ENCODE measurements around the gene CPN2. TPM values are rescaled to one million over a fixed set of nuclear protein-coding genes. Genes with fewer than 3 reads are reported as not detected.
A peak's percentile ranks its signal among the peaks of the same experiment; 100 is the strongest.

The CPN2 gene
- total RNA-seq, 1 donor = not detected

DNA sequence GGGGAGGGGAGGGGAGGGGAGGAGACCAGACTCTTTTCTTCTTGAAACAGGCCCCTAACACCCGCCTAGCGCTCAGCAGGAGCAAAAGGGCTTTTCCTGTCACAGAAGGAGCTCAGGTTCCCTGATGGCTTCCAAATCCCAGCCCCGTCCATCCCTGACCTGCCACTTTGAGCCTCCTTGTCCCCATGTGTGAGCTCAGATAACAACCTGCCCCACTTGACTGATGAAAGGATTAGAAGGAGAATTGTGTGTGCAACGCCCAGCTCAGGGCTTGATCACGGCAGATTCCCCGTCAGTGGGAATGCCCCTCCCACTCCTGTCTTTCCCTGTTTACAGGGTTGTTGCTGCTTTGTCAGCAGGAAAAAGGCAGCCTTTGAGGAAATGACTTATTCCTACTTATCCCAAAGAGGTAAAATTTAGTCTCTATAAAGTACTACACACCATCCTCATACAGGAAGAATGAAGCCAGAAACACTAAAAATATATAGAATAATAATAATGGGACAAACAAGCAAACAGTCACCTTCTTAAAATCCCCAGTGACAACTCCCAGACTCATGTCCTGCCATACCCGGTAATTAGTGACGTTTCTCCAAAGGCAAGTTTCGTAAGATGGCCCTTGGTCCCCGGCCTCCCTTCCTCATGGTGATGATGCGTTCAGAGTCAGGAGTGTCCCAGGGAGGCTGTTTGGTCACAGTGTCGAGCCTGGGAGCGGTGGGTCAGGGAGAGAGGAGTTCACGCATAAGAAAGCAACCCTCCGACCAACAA lies 24.5 kb upstream of the CPN2 start:
- no peak for DNase-seq (ENCODE audit: low read depth)
- TF ChIP-seq, protein P1, sequence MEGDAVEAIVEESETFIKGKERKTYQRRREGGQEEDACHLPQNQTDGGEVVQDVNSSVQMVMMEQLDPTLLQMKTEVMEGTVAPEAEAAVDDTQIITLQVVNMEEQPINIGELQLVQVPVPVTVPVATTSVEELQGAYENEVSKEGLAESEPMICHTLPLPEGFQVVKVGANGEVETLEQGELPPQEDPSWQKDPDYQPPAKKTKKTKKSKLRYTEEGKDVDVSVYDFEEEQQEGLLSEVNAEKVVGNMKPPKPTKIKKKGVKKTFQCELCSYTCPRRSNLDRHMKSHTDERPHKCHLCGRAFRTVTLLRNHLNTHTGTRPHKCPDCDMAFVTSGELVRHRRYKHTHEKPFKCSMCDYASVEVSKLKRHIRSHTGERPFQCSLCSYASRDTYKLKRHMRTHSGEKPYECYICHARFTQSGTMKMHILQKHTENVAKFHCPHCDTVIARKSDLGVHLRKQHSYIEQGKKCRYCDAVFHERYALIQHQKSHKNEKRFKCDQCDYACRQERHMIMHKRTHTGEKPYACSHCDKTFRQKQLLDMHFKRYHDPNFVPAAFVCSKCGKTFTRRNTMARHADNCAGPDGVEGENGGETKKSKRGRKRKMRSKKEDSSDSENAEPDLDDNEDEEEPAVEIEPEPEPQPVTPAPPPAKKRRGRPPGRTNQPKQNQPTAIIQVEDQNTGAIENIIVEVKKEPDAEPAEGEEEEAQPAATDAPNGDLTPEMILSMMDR (IDR thresholded peaks at IDR 0.05; ENCODE audit: insufficient read depth, low read length) = no peak
- no peak overlapping the region for H3K4me3 ChIP-seq (ENCODE audit: low read depth, low read length)

- TF ChIP-seq, protein P1 (IDR thresholded peaks at IDR 0.05; ENCODE audit: insufficient read depth, low read length) = no peak
- no peak overlapping the region for H3K4me3 ChIP-seq (ENCODE audit: low read depth, low read length)
- DNase-seq (ENCODE audit: low read depth) = no peak
These were observed 23.8 kb upstream of the CPN2 start for GRCh38 chr3:194374935-194375334.

DNA sequence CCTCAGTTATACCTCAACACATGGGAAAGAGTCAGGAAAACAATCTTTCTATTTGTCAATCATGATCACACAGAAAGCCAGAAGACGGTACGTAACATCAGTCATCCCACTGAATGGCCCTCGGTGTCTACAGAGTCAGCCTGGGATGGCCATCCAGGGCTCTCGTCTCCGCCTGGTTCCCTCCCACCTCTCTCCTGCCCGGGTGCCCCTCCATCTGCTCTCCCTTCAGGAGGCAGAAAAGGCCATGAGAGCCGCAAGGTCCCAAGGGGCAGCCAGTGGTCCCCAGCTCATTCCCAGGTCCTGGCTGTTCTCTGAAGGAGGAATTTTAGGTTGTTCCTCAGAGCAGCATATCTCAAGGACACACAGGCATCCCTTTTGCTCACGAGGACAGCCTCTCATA lies 22.8 kb upstream of the CPN2 start:
- TF ChIP-seq, protein P1 (IDR thresholded peaks at IDR 0.05; ENCODE audit: insufficient read depth, low read length) = no peak
- DNase-seq (ENCODE audit: low read depth) = no peak
- no peak overlapping the region for H3K4me3 ChIP-seq (ENCODE audit: low read depth, low read length)

DNA sequence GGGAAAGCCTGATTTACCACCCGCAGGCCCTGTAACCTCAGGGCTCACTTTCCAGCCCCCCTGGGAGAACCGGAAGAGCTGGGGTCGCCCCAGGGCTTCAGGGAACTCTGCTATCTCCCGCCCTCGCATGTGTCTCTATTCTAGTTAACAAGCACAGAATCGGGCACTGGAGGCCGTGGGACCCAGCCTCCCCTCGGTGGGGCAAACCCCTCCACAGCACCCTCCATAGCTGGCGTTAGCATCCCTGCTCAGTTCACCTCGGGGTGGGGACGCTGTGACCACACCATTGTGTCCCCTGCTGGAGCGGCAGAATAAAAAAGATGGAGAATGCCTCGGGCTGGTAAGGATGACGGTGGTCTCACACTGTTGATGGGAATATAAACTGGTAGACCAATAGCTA lies 21.9 kb upstream of the CPN2 start:
- DNase-seq (ENCODE audit: low read depth) = no peak
- no peak overlapping the region for H3K4me3 ChIP-seq (ENCODE audit: low read depth, low read length)
- TF ChIP-seq, protein P1 (IDR thresholded peaks at IDR 0.05; ENCODE audit: insufficient read depth, low read length) = no peak

GRCh38 chr3:194370753-194371152 lies 19.6 kb upstream of the CPN2 start:
- TF ChIP-seq, protein P1 (IDR thresholded peaks at IDR 0.05; ENCODE audit: insufficient read depth, low read length) = no peak
- H3K4me3 ChIP-seq (ENCODE audit: low read depth, low read length) = no peak overlapping the region
- no peak for DNase-seq (ENCODE audit: low read depth)

DNA sequence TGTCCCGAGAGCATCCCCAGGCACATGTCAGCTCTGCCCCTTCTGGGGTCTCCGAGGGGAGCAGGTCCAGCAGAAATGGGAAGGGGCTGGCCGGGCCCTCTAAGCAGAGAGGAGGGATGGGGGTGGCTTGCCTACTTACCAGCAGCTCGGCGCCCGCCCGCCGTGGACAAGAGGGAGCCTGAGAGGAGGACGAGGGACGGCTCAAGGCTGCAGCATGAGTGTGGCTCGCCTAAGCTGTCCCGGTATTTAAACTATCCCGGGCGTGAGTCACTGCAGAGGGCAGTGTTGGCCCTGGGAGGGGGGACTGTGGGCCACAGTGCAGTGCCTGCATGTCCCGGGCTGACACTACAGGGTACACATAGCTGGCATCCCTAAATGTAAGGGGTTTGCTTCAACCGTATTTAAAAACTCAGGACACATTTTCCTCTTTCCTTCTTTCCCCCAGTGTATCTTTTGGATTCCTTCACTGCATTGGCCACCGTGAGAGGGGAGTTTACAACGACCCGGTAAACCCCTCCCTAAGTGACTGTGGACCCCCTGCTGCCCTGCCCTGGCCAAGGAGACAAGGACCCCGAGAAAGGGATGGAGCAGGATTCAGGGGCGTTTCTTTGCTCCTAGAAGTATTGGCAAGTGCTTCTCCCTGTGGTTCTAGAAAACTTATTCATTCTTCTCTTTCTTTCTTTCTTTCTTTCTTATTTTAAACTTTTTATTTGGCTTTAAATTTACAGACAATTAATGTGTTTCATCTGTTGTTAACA lies 18.6 kb upstream of the CPN2 start, which contains the start of gene LRRC15:
LRRC15 (minus strand) TSS at position 222 of the 758 bp plus-strand sequence. CDS start 8,700 bp downstream, outside the sequence.
- no peak within 1 kb of the TSS for H3K4me3 ChIP-seq (ENCODE audit: low read depth, low read length)
- peak; percentile 54 for DNase-seq (ENCODE audit: low read depth)
- TF ChIP-seq, protein P1 (IDR thresholded peaks at IDR 0.05; ENCODE audit: insufficient read depth, low read length) = no peak

Measured in fibroblast of the aortic adventitia (primary cell).